NOMO-1 treated with dmso at 0.1 percent for 144 hours (cell line): ENCODE data around the gene FDPS.
"Not testable (repeated sequence)": the region's sequence is repeated elsewhere in the genome, so short reads cannot be mapped to it uniquely, and the experiment has no call there.

Experiments
- DNase-seq: peaks from one replicate; lab custom pipeline; 2025; ENCODE audit not compliant: unreplicated experiment; lab: John Stamatoyannopoulos, UW

Gene FDPS

GRCh38 chr1:155285063-155285462, 23.6 kb upstream of the FDPS start:
- DNase-seq = no peak

- DNase-seq = no peak
These were observed 23.0 kb upstream of the FDPS start for GRCh38 chr1:155285631-155286044.

- no peak for DNase-seq
These were observed 22.1 kb upstream of the FDPS start for GRCh38 chr1:155286544-155286943.

GRCh38 chr1:155287987-155288543, 20.6 kb upstream of the FDPS start:
- DNase-seq = no peak

- DNase-seq = not testable (repeated sequence)
These were observed 17.7 kb upstream of the FDPS start for GRCh38 chr1:155291006-155291405.

- no peak for DNase-seq
These were observed 15.4 kb upstream of the FDPS start for GRCh38 chr1:155293086-155293749.

GRCh38 chr1:155294520-155295182, 14.0 kb upstream of the FDPS start:
- DNase-seq = no peak

GRCh38 chr1:155295183-155295941, 13.3 kb upstream of the FDPS start:
- no peak for DNase-seq

GRCh38 chr1:155295942-155296267, 12.8 kb upstream of the FDPS start:
- DNase-seq = no peak

- DNase-seq = no peak
These were observed 12.0 kb upstream of the FDPS start for GRCh38 chr1:155296661-155297060.

GRCh38 chr1:155297384-155297783, 11.3 kb upstream of the FDPS start:
- DNase-seq = no peak

GRCh38 chr1:155300024-155300423, 8.6 kb upstream of the FDPS start:
- no peak for DNase-seq

GRCh38 chr1:155300553-155301329, 7.9 kb upstream of the FDPS start:
- no peak for DNase-seq

- DNase-seq = no peak
These were observed 7.3 kb upstream of the FDPS start, which contains the start of gene PKLR for GRCh38 chr1:155301342-155301841. Gene PKLR (minus strand): TSS chr1:155301438. CDS start chr1:155301395, 43 bp downstream.

- DNase-seq = no peak
These were observed 4.1 kb upstream of the FDPS start for GRCh38 chr1:155304558-155305063.

- DNase-seq = no peak
These were observed 2.7 kb upstream of the FDPS start for GRCh38 chr1:155305881-155306391.

- DNase-seq = no peak
These were observed 1.4 kb upstream of the FDPS start for GRCh38 chr1:155307247-155307740.

GRCh38 chr1:155309423-155310021, 856 bp downstream of the FDPS start:
- no peak for DNase-seq

GRCh38 chr1:155313261-155313660, 4.6 kb downstream of the FDPS start:
- DNase-seq = no peak

GRCh38 chr1:155316922-155317321, 8.3 kb downstream of the FDPS start:
- no peak for DNase-seq
